Suprapubic skin (tissue), 4 donors: ENCODE data around the gene PSG1.
"Not testable (repeated sequence)": the region's sequence is repeated elsewhere in the genome, so short reads cannot be mapped to it uniquely, and the experiment has no call there.

Experiments
- POLR2A ChIP-seq, 2 donors: fragments of 450-650 bp; IDR thresholded peaks; one replicate each; pipeline ENCODE4 v1.6.1; 2017; ENCODE audit warnings: antibody characterized with exemption in 2 of 2, mild to moderate bottlenecking in 2 of 2, moderate library complexity in 2 of 2
- POLR2AphosphoS5 ChIP-seq, 3 donors: sonication (generic); formaldehyde crosslinking; IDR thresholded peaks; one replicate each; pipeline ENCODE4 v1.6.1; 2017; ENCODE audit warnings: antibody characterized with exemption in 3 of 3
- TF ChIP-seq, protein P1 (sequence below), 2 donors: fragments of 200-600 bp in 1 of 2; fragments of 450-650 bp in 1 of 2; sonication (generic) in 1 of 2; IDR thresholded peaks; one replicate each; pipeline ENCODE4 v1.5.1; 2016 to 2019; ENCODE audit warnings: antibody characterized with exemption in 2 of 2, mild to moderate bottlenecking in 1 of 2, moderate library complexity in 1 of 2

DNA sequence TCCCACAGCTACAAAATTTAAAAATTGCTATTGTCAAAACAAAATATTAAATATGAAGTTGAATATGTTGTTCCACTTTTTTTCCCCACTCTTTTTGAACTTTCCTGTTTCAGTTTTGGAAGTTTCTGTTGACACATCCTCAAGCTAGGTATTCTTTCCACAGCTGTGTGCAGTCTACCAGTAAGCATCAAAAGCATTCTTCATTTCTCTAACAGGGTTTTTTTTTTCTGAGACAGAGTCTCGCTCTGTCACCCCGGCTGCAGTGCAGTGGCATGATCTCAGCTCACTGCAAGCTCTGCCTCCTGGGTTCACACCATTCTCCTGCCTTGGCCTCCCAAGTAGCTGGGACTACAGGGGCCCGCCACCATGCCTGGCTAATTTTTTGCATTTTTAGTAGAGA is 5.4 kb downstream of the PSG1 start:
- TF ChIP-seq, protein P1, sequence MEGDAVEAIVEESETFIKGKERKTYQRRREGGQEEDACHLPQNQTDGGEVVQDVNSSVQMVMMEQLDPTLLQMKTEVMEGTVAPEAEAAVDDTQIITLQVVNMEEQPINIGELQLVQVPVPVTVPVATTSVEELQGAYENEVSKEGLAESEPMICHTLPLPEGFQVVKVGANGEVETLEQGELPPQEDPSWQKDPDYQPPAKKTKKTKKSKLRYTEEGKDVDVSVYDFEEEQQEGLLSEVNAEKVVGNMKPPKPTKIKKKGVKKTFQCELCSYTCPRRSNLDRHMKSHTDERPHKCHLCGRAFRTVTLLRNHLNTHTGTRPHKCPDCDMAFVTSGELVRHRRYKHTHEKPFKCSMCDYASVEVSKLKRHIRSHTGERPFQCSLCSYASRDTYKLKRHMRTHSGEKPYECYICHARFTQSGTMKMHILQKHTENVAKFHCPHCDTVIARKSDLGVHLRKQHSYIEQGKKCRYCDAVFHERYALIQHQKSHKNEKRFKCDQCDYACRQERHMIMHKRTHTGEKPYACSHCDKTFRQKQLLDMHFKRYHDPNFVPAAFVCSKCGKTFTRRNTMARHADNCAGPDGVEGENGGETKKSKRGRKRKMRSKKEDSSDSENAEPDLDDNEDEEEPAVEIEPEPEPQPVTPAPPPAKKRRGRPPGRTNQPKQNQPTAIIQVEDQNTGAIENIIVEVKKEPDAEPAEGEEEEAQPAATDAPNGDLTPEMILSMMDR (IDR thresholded peaks at IDR 0.05) = not testable (repeated sequence)
- TF ChIP-seq POLR2A, POLR2AphosphoS5 (IDR thresholded peaks at IDR 0.05): not testable (repeated sequence)
